ENCODE results near the gene SLC25A21.

The SLC25A21 gene

GRCh38 chr14:36633580-36633979 is 538.8 kb downstream of the SLC25A21 start:
- no peak for TF ChIP-seq CTCF (IDR thresholded peaks at IDR 0.05; ENCODE audit: low read depth, low read length)
- DNase-seq (ENCODE audit: extremely low read depth, low read depth) = no peak

All from AG09319 (cell line).